ENCODE results near the gene NTM. TPM values are rescaled to one million over a fixed set of nuclear protein-coding genes. Genes with fewer than 3 reads are reported as not detected.

Gene NTM
- total and polyA plus RNA-seq, 2 donors (not counting 1 experiment from before 2014, with no cell fraction given), result 12.3 to 28.6 TPM

DNA sequence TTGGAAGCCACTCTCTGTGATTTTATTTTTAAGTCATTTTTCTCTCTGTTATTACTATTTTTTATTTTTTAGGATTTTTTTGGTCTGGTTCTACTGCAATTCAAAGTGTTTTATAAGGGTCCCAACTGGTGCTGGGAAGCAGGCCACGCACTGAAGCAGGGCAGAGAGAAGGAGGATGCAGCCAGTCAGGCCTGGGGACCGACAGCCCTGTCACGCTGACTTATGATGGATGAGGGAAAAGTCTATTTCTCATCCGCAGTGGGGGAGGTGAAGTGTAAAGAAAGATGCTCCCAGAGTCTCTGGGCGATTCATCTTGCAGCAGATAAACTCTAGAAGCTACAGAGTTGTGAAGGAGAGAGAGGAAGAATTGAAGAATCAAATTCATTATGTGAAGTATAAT is 191.6 kb downstream of the NTM start:
- DNase-seq (ENCODE audit: low read depth in 2 of 2), result no peak
- H3K79me2 ChIP-seq (ENCODE audit: control insufficient read depth, insufficient read depth, low read length), result no peaks in the 10 kb centered on the region
- H3K4me1 ChIP-seq (ENCODE audit: control insufficient read depth, extremely low read depth, insufficient read depth, low read length), result no peaks in the 10 kb centered on the region
- H3K4me2 ChIP-seq (ENCODE audit: extremely low read depth, insufficient read depth, low read length), result no peak overlapping the region
- H3K9ac ChIP-seq (ENCODE audit: insufficient read depth, low read length), result no peak overlapping the region
- no peaks in the 10 kb centered on the region for H3K9me3 ChIP-seq (ENCODE audit: control insufficient read depth, insufficient read depth, low read depth, low read length)
- no peak overlapping the region for H3K4me3 ChIP-seq (replicated peaks in 1 of 4; ENCODE audit: control extremely low read depth in 1 of 4, insufficient read depth in 1 of 4, low read depth in 3 of 4, low read length in 4 of 4)
- H2AFZ ChIP-seq (ENCODE audit: low read length), result no peak overlapping the region
- no peak for TF ChIP-seq EZH2 (IDR thresholded peaks at IDR 0.05; ENCODE audit: low read length, missing control alignments)
- TF ChIP-seq, protein P1, sequence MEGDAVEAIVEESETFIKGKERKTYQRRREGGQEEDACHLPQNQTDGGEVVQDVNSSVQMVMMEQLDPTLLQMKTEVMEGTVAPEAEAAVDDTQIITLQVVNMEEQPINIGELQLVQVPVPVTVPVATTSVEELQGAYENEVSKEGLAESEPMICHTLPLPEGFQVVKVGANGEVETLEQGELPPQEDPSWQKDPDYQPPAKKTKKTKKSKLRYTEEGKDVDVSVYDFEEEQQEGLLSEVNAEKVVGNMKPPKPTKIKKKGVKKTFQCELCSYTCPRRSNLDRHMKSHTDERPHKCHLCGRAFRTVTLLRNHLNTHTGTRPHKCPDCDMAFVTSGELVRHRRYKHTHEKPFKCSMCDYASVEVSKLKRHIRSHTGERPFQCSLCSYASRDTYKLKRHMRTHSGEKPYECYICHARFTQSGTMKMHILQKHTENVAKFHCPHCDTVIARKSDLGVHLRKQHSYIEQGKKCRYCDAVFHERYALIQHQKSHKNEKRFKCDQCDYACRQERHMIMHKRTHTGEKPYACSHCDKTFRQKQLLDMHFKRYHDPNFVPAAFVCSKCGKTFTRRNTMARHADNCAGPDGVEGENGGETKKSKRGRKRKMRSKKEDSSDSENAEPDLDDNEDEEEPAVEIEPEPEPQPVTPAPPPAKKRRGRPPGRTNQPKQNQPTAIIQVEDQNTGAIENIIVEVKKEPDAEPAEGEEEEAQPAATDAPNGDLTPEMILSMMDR (conservative IDR thresholded peaks at IDR 0.05 in 1 of 2, IDR thresholded peaks at IDR 0.05 in 1 of 2; ENCODE audit: low read depth in 1 of 2, low read length in 2 of 2), result no peak
- no peaks in the 10 kb centered on the region for H4K20me1 ChIP-seq (ENCODE audit: control insufficient read depth, extremely low read depth, insufficient read depth, low read length)
- no peak overlapping the region for H3K27ac ChIP-seq (ENCODE audit: insufficient read depth, low read length)
- no peaks in the 10 kb centered on the region for H3K27me3 ChIP-seq (ENCODE audit: control insufficient read depth, insufficient read depth, low read length)
- H3K36me3 ChIP-seq (ENCODE audit: control insufficient read depth, insufficient read depth, low read length), result no peaks in the 10 kb centered on the region

DNA sequence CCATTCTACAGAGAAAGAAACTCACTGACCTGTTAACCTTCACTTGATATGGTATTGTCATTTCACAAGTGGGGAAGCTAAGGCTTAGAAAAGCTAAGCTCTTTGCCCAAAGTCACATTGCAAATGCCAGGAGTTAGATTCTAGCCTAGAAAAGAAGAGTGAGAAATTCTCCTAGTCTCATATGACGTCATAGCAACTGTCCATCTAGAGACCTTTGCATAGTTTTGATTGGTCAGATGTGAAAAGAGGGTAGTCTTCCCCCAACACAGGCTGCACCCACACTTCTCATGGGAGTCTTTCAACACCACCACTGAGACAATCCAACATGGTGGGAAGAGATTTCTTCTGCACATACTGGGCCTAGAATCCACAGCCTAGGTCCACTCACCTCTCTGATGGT is 197.9 kb downstream of the NTM start:
- H3K79me2 ChIP-seq (ENCODE audit: control insufficient read depth, insufficient read depth, low read length), result no peaks in the 10 kb centered on the region
- no peaks in the 10 kb centered on the region for H3K4me1 ChIP-seq (ENCODE audit: control insufficient read depth, extremely low read depth, insufficient read depth, low read length)
- H4K20me1 ChIP-seq (ENCODE audit: control insufficient read depth, extremely low read depth, insufficient read depth, low read length), result no peaks in the 10 kb centered on the region
- no peak overlapping the region for H3K27ac ChIP-seq (ENCODE audit: insufficient read depth, low read length)
- no peak overlapping the region for H3K4me3 ChIP-seq (replicated peaks in 1 of 4; ENCODE audit: control extremely low read depth in 1 of 4, insufficient read depth in 1 of 4, low read depth in 3 of 4, low read length in 4 of 4)
- no peaks in the 10 kb centered on the region for H3K27me3 ChIP-seq (ENCODE audit: control insufficient read depth, insufficient read depth, low read length)
- H3K36me3 ChIP-seq (ENCODE audit: control insufficient read depth, insufficient read depth, low read length), result no peaks in the 10 kb centered on the region
- no peak for DNase-seq (ENCODE audit: low read depth in 2 of 2)
- no peaks in the 10 kb centered on the region for H3K9me3 ChIP-seq (ENCODE audit: control insufficient read depth, insufficient read depth, low read depth, low read length)
- no peak overlapping the region for H2AFZ ChIP-seq (ENCODE audit: low read length)
- no peak for TF ChIP-seq EZH2 (IDR thresholded peaks at IDR 0.05; ENCODE audit: low read length, missing control alignments)
- TF ChIP-seq, protein P1 (conservative IDR thresholded peaks at IDR 0.05 in 1 of 2, IDR thresholded peaks at IDR 0.05 in 1 of 2; ENCODE audit: low read depth in 1 of 2, low read length in 2 of 2), result no peak
- H3K9ac ChIP-seq (ENCODE audit: insufficient read depth, low read length), result no peak overlapping the region
- H3K4me2 ChIP-seq (ENCODE audit: extremely low read depth, insufficient read depth, low read length), result no peak overlapping the region

DNA sequence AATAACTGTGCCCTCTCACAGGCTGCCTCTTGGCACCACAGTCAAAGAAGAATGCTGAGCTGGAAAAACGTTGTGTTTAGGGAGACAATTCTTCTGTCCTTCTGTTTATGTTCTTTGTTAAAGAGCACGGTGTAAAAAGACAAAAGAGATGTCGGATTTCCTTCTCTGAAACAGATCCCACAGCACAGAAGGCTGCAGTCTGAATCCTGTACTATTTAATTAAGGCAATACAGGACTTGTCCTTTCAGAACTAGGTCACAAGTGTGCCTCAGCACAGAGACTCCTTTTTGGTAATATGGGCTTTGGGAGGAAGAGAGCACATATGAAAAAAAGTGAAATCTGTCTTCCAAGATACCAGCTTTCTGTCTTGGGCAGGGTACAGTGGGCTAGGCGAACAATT is 201.2 kb downstream of the NTM start:
- DNase-seq (ENCODE audit: low read depth in 2 of 2), result no peak
- no peak overlapping the region for H3K9ac ChIP-seq (ENCODE audit: insufficient read depth, low read length)
- no peak overlapping the region for H2AFZ ChIP-seq (ENCODE audit: low read length)
- TF ChIP-seq EZH2 (IDR thresholded peaks at IDR 0.05; ENCODE audit: low read length, missing control alignments), result no peak
- TF ChIP-seq, protein P1 (conservative IDR thresholded peaks at IDR 0.05 in 1 of 2, IDR thresholded peaks at IDR 0.05 in 1 of 2; ENCODE audit: low read depth in 1 of 2, low read length in 2 of 2), result no peak
- no peaks in the 10 kb centered on the region for H3K36me3 ChIP-seq (ENCODE audit: control insufficient read depth, insufficient read depth, low read length)
- H3K4me3 ChIP-seq (replicated peaks in 1 of 4; ENCODE audit: control extremely low read depth in 1 of 4, insufficient read depth in 1 of 4, low read depth in 3 of 4, low read length in 4 of 4), result no peak overlapping the region
- H3K4me1 ChIP-seq (ENCODE audit: control insufficient read depth, extremely low read depth, insufficient read depth, low read length), result no peaks in the 10 kb centered on the region
- H3K4me2 ChIP-seq (ENCODE audit: extremely low read depth, insufficient read depth, low read length), result no peak overlapping the region
- no peak overlapping the region for H3K27ac ChIP-seq (ENCODE audit: insufficient read depth, low read length)
- no peaks in the 10 kb centered on the region for H4K20me1 ChIP-seq (ENCODE audit: control insufficient read depth, extremely low read depth, insufficient read depth, low read length)
- H3K79me2 ChIP-seq (ENCODE audit: control insufficient read depth, insufficient read depth, low read length), result no peaks in the 10 kb centered on the region
- H3K9me3 ChIP-seq (ENCODE audit: control insufficient read depth, insufficient read depth, low read depth, low read length), result no peaks in the 10 kb centered on the region
- no peaks in the 10 kb centered on the region for H3K27me3 ChIP-seq (ENCODE audit: control insufficient read depth, insufficient read depth, low read length)
